ENCODE results near the gene CFAP126. TPM values are rescaled to one million over a fixed set of nuclear protein-coding genes. Genes with fewer than 3 reads are reported as not detected.

CFAP126 gene
- total and polyA plus RNA-seq, 2 of the 13 experiments (the other 11 are each of a cell fraction or from before 2014, with no cell fraction given): not detected

DNA sequence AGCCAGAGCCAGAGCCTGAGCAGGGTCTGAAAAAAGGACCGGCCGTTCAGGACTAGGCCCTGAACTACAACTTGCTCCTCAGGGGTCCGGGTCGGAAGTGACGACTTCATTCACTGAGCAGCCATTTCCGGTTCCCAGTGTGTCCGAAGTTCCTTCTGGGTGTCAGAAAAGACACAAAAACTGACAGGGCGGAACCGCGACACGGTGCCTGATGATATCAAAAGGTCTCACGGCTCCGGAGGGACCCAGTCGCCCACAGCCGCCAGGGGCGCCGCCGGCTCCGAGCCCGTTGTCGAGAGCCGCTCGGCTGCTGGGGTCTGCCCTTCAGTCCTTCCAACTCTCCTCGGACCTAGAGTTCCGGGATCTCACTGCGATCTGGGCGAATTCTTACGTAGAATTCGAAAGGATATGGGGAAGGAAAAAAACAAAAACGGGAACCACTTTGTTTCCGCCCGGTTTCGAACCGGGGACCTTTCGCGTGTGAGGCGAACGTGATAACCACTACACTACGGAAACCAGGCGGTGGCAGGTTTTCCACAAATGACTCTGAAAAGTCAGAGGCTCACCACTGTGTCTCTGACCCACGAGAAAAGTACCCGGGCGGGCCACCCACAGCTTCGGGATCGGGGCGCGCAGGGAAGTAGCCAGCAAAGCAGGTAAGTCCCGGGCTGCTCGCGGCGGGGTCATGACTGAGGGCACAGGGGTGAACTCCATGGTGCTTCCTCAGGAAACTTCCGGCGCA lies 31.8 kb upstream of the CFAP126 start (continued):
- TF ChIP-seq MLXIP (CRISPR knock-in tag; IDR thresholded peaks at IDR 0.05; ENCODE audit: borderline replicate concordance) (no peak; the same call in 1 of the 2 replicates), SAP130 (CRISPR knock-in tag; IDR thresholded peaks at IDR 0.05; ENCODE audit: low read depth) (peak; percentile 54), HMGXB4 (CRISPR knock-in tag; IDR thresholded peaks at IDR 0.05; ENCODE audit: borderline replicate concordance in 1 of 2, low read depth in 1 of 2) (peak; percentile 100), CBX5 (CRISPR knock-in tag; IDR thresholded peaks at IDR 0.05; ENCODE audit: borderline replicate concordance) (no peak; the same call in 1 of the 2 replicates), ARNT (IDR thresholded peaks at IDR 0.05) (no peak), ZNF670 (CRISPR knock-in tag; IDR thresholded peaks at IDR 0.05; ENCODE audit: borderline replicate concordance) (no peak), IKZF1 (IDR thresholded peaks at IDR 0.05) (no peak), POLR2AphosphoS2 (IDR thresholded peaks at IDR 0.05; ENCODE audit: low read depth, low read length) (no peak), CENPT (CRISPR knock-in tag; IDR thresholded peaks at IDR 0.05; ENCODE audit: low read depth) (no peak), SAFB2 (CRISPR knock-in tag; IDR thresholded peaks at IDR 0.05; ENCODE audit: borderline replicate concordance, low read depth) (no peak), MEIS1 (CRISPR knock-in tag; IDR thresholded peaks at IDR 0.05; ENCODE audit: borderline replicate concordance) (no peak; the same call in 1 of the 2 replicates), ZNF746 (CRISPR knock-in tag; IDR thresholded peaks at IDR 0.05) (no peak; the same call in 1 of the 2 replicates), ETV5 (CRISPR knock-in tag; IDR thresholded peaks at IDR 0.05; ENCODE audit: borderline replicate concordance) (peak; percentile 43; the same call in 1 of the 2 replicates), ZNF747 (CRISPR knock-in tag; IDR thresholded peaks at IDR 0.05; ENCODE audit: borderline replicate concordance) (peak; percentile 86; the same call in 1 of the 2 replicates), ASH2L (IDR thresholded peaks at IDR 0.05; ENCODE audit: insufficient read length, low read depth, low read length) (peak; percentile 97), ZSCAN9 (CRISPR knock-in tag; IDR thresholded peaks at IDR 0.05; ENCODE audit: borderline replicate concordance) (peak; percentile 69), HNRNPUL1 (IDR thresholded peaks at IDR 0.05; ENCODE audit: low read depth, low read length) (no peak), PHF5A (CRISPR knock-in tag; IDR thresholded peaks at IDR 0.05; ENCODE audit: low read depth, unreplicated experiment) (peak; percentile 67), MLLT10 (CRISPR knock-in tag; IDR thresholded peaks at IDR 0.05) (no peak), ZNF543 (CRISPR knock-in tag; IDR thresholded peaks at IDR 0.05) (peak; percentile 77; the same call in 1 of the 2 replicates)
- TF ChIP-seq, protein P1, sequence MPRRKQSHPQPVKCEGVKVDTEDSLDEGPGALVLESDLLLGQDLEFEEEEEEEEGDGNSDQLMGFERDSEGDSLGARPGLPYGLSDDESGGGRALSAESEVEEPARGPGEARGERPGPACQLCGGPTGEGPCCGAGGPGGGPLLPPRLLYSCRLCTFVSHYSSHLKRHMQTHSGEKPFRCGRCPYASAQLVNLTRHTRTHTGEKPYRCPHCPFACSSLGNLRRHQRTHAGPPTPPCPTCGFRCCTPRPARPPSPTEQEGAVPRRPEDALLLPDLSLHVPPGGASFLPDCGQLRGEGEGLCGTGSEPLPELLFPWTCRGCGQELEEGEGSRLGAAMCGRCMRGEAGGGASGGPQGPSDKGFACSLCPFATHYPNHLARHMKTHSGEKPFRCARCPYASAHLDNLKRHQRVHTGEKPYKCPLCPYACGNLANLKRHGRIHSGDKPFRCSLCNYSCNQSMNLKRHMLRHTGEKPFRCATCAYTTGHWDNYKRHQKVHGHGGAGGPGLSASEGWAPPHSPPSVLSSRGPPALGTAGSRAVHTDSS (CRISPR knock-in tag; conservative IDR thresholded peaks at IDR 0.05): no peak
- TF ChIP-seq, protein P2, sequence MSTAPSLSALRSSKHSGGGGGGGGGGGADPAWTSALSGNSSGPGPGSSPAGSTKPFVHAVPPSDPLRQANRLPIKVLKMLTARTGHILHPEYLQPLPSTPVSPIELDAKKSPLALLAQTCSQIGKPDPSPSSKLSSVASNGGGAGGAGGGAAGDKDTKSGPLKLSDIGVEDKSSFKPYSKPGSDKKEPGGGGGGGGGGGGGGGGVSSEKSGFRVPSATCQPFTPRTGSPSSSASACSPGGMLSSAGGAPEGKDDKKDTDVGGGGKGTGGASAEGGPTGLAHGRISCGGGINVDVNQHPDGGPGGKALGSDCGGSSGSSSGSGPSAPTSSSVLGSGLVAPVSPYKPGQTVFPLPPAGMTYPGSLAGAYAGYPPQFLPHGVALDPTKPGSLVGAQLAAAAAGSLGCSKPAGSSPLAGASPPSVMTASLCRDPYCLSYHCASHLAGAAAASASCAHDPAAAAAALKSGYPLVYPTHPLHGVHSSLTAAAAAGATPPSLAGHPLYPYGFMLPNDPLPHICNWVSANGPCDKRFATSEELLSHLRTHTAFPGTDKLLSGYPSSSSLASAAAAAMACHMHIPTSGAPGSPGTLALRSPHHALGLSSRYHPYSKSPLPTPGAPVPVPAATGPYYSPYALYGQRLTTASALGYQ (CRISPR knock-in tag; IDR thresholded peaks at IDR 0.05): no peak

Measured in HepG2 (cell line).